SK-N-MC (cell line): ENCODE measurements around the gene USP10.

Source experiments
- EZH2 ChIP-seq: fragments of 200-600 bp; sonication (generic); IDR thresholded peaks from one replicate; pipeline ENCODE4 v1.6.1; 2017; ENCODE audit warnings: antibody characterized with exemption
- FOXP2 ChIP-seq: optimal IDR thresholded peaks from 2 replicates; pipeline ENCODE3; 2011; ENCODE audit warnings: mild to moderate bottlenecking, moderate library complexity; ENCODE audit not compliant: insufficient read depth; ENCODE audit errors: extremely low read length, control extremely low read depth

DNA sequence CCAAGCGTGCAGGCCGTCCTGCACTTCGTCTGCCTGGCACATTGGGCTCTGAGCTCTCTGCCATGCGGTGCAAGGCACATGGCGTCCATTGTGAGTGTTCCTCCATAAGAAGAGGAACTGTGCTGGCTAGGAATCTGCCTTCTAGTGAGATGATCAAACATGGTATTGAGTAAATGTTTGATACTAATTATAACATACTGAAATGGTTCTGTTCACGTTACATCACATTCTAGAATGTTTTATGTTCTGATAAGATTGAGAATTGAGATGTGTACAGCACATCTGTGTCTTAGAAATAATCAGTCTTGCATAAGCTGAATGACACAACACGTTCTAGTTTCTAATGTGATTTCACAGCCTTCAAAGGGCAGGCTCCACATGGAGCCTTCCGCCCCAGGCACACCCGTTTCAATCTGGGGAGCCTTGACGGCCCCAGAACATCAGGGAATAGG, 42.9 kb downstream of the USP10 start:
- TF ChIP-seq FOXP2 = no peak
- no peak for TF ChIP-seq EZH2
